Epidermal melanocyte (primary cell): ENCODE measurements around the gene MPP2.
"Not testable (repeated sequence)": the region's sequence is repeated elsewhere in the genome, so short reads cannot be mapped to it uniquely, and the experiment has no call there.

ENCODE experiments used
- DNase-seq: peaks from one replicate; pipeline ENCODE4 v3.0.0; 2011; ENCODE audit warnings: low spot score; ENCODE audit not compliant: insufficient read length

Gene MPP2

DNA sequence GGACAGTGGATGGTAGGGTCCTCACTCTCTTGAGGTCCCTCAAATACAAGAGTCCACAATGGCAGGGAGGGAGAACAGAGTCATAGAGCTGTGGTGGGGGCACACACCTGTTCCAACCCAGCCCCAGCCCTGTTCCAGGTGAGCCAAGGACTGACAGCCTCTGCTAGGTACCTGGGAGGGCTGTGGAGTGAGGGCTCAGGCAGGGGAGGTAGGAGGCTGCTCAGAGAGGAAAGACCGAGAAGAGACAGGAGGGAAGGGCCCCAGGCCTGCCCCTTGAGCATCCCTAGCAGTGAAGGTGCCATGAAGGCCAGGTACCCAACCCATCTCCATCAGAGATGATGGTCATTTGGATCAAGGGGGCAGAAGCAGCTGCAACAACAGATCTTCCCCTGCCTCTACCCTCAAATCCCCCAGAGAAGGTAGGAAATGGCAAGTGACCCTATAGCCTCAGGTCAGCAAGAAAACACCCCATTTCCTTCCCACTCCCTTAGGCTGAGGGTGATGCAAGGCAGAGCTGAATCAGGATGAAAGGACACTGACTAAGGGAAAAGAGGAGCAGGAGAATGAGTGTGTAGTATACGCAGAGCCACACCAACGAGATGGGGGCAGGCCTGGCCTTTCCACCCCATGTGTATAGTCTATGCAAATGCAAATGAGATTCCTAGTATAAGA, 31.7 kb downstream of the MPP2 start:
- no peak for DNase-seq

DNA sequence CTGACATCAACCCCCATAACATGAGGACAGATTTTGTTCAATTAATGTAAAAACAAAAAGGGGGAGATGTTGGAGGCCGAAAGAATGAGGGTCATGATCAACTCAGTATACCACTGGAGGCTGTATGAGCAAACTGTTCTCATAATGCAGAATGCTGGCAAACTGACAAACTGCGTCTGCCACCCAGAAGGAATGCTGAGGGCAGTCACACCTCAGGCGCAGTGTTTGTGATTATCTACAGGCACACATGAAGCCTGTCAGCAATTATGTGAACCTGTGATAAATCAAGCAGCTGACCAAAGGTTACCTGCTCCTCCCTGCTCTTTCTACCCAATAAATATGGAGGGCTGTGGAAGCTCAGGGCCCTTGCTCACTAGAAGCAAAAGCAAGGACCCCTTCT, 33.0 kb downstream of the MPP2 start:
- no peak for DNase-seq

DNA sequence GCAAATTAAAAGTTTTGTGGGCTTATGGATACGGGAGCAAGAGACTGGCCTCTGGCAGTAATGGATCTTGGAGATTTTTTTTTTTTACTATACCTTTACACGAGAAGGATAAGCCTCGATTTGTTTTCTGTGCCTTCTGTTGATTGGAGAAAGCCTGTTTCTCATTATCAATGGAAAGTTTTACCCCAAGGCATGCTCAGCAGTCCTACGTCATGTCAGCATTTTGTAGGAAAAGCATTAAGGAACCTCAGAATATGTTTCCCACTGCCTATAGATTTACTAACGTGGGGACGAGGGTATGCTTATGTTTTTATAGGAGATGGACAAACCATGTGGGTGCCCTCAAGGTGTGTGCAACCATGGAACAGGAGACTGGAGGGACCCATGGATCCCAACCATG, 33.5 kb downstream of the MPP2 start:
- DNase-seq, result no peak

- DNase-seq, result no peak
These were observed 34.2 kb downstream of the MPP2 start for GRCh38 chr17:43873091-43873490.

DNA sequence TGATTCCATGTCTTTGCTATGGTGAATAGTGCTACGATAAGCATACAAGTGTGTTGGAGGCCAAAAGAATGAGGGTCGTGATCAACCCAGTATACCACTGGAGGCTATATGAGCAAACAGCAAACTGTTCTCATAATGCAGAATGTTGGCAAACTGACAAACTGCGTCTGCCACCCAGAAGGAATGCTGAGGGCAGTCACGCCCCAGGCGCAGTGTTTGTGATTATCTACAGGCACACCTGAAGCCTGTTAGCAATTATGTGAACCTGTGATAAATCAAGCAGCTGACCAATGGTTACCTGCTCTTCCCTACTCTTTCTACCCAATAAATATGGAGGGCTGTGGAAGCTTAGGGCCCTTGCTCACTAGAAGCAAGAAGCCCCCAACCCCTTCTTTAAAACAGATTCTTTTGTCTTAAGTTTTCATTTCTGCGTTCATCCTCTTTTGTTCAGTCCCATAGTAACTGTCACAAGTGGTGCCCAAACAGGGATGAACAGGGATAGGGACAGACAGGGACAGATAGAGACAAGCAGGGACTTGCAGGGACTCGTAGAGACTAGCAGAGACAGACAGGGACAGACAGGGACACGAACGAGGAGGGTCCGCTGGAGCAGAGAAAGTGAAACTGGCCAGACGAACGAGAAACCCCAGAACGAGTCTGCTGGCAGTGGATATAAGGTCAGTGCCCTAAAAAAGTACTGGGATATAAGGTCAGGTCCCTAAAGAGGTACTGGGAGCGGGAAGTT, 35.2 kb downstream of the MPP2 start:
- DNase-seq, result no peak

- not testable (repeated sequence) for DNase-seq
These were observed 38.3 kb downstream of the MPP2 start for GRCh38 chr17:43869031-43869430.

DNA sequence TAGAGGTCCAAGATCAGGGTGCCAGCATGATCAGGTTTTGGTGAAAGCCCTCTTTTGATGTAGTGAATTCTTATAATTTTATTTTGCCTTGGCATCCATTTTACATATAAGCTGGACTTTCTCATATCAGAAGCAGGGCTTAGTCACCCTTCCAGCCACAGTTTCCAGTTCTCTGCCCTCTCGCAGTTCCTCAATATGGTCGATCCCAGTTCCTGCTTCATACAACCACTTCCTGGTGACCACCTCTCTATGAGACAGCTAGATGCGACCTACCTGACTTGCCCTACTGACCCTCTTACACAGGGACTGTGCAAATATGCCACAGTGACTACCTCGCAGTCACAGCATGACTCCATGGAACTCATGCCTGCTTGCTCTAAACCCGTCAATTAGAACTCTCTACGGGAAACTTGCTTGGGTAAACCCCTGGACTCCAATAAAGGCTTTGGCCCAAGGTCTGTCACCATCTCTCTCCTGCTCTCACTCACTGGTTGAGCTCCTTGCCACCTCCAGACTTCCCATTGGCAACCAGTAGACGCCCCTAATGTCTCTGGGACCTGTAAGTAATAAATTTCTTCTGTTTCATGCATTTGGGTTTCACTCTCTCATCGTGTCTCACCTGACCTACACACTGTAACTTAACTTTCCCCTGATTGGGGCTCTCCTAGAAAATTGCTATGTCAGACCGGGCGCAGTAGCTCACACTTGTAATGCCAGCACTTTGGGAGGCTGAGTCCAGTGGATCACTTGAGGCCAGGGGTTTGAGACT, 38.9 kb downstream of the MPP2 start:
- no peak for DNase-seq

GRCh38 chr17:43864161-43864984, 43.0 kb downstream of the MPP2 start:
- DNase-seq, result no peak

- DNase-seq, result no peak
These were observed 45.4 kb downstream of the MPP2 start for GRCh38 chr17:43861960-43862359.

- DNase-seq, result no peak
These were observed 46.3 kb downstream of the MPP2 start for GRCh38 chr17:43860927-43861622.

- no peak for DNase-seq
These were observed 47.1 kb downstream of the MPP2 start for GRCh38 chr17:43860077-43860725.

GRCh38 chr17:43857957-43858600, 49.3 kb downstream of the MPP2 start:
- no peak for DNase-seq

GRCh38 chr17:43857141-43857540, 50.2 kb downstream of the MPP2 start:
- no peak for DNase-seq

GRCh38 chr17:43856141-43856540, 51.2 kb downstream of the MPP2 start:
- DNase-seq, result no peak

GRCh38 chr17:43855061-43855460, 52.3 kb downstream of the MPP2 start:
- no peak for DNase-seq

- DNase-seq, result no peak
These were observed 52.8 kb downstream of the MPP2 start for GRCh38 chr17:43854498-43854897.

DNA sequence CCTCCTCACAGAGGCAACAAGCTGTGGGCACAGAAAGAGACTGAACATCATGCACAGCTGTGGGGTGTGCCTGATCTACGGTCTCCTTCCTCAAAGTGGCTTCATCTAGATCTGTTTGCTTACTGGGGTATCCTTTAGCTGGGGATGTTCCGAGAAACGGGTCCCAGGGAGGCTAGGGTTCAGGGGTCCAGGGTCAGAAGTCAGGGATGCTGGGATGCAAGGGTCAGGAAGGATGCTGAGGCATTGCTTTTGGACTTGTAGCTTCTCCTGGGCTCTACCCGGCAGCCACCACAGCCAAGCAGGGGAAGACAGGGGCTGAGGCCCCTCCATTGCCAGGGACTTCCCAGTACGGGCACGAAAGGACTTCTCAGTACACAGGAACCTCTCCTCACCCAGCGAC, 53.8 kb downstream of the MPP2 start:
- DNase-seq, result no peak

DNA sequence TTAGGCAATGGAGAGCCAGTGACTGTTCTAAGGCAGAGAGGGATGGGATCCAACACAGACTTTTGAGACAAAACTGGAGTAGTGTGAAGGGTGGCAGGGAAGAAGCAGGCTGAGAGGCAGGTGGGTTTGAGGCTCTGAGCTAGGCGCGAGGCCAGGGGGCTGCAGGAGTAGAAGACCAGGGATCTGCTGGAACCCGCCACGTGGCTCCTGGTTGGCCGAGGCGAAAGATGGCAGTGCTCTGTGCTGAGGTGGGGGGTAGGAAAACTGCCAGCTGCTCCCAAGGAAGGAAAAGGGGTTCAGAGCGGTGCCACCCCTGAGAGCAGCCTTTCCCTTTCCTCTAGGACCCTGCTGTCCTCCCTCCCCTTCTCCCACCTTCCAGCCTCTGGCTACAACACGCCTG, 54.8 kb downstream of the MPP2 start:
- DNase-seq, result no peak

GRCh38 chr17:43849116-43849515, 58.2 kb downstream of the MPP2 start:
- DNase-seq, result peak; percentile 8

DNA sequence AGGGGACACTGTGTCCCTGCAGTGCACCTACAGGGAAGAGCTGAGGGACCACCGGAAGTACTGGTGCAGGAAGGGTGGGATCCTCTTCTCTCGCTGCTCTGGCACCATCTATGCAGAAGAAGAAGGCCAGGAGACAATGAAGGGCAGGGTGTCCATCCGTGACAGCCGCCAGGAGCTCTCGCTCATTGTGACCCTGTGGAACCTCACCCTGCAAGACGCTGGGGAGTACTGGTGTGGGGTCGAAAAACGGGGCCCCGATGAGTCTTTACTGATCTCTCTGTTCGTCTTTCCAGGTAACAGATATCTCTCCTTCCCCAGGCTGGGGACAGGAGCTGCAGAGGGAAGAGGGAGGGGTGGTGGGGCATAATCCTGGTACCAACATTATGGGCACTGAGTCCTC, 58.7 kb downstream of the MPP2 start:
- no peak for DNase-seq
